HG03575 (cell line): ENCODE data around the gene ZNF226.
"Not testable (repeated sequence)": the region's sequence is repeated elsewhere in the genome, so short reads cannot be mapped to it uniquely, and the experiment has no call there.

Experiments
- ATAC-seq: cut with Tn5 transposase; IDR thresholded peaks from one replicate; pipeline ENCODE4 v1.9.1; 2021; ENCODE audit not compliant: unreplicated experiment, insufficient number of reproducible peaks, low FRiP score; ENCODE audit errors: extremely low read depth

Gene ZNF226

DNA sequence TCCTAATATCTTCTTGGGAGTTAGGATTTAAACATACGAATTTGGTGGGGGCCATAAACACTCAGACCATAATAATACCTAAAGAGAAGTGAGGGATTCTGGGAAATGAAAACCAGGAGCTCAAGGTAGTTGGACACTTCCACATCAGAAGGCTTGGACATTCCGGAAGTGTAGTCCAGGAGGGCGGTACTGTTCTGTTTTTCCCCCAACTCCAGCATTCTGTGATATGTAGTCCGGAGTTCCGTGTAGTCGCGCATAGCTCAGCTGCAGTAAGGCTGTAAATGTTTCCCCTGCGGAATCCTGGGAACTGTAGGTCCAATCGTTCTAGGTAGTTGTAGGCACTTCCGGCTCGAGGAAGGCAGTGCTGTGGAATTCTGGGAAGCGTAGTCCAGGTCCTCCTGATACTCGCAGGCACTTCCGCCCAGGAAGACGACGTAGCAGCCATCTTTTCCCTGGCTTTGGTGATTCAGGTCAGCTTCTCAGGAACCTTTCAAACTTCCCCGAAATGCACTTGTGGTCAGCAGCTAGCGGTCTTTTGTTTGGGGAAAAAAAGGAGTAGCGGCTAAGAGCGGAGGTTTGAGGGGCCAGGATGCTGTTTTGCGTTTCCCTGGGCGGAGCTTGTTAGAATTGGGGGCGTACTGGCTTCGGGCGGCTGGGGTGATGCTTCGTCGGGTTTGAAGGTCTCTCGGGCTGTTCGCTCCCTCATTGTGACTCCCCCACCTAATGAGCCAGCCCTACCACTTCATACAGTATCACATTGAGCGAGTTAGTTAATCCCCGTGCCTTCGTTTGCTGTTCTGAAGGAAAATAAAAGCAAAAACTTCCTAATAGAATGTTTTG, at the start of gene ZNF226:
Gene ZNF226 (plus strand): TSS at position 428 of the 840 bp plus-strand sequence. CDS start 4,981 bp downstream, outside the sequence.
- no peak for ATAC-seq

DNA sequence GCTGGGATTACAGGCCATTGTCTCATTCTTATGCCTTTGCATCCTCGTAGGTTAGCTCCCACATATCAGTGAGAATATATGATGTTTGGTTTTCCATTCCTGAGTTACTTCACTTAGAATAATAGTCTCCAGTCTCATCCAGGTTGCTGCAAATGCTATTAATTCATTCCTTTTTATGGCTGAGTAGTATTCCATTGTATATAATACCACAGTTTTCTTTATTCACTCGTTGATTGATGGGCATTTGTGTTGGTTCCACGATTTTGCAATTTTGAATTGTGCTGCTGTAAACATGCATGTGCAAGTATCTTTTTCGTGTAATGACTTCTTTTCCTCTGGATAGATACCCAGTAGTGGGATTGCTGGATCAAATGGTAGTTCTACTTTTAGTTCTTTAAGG, 43.7 kb upstream of the ZNF226 start:
- not testable (repeated sequence) for ATAC-seq

GRCh38 chr19:44131955-44132354, 32.9 kb upstream of the ZNF226 start:
- ATAC-seq: no peak

DNA sequence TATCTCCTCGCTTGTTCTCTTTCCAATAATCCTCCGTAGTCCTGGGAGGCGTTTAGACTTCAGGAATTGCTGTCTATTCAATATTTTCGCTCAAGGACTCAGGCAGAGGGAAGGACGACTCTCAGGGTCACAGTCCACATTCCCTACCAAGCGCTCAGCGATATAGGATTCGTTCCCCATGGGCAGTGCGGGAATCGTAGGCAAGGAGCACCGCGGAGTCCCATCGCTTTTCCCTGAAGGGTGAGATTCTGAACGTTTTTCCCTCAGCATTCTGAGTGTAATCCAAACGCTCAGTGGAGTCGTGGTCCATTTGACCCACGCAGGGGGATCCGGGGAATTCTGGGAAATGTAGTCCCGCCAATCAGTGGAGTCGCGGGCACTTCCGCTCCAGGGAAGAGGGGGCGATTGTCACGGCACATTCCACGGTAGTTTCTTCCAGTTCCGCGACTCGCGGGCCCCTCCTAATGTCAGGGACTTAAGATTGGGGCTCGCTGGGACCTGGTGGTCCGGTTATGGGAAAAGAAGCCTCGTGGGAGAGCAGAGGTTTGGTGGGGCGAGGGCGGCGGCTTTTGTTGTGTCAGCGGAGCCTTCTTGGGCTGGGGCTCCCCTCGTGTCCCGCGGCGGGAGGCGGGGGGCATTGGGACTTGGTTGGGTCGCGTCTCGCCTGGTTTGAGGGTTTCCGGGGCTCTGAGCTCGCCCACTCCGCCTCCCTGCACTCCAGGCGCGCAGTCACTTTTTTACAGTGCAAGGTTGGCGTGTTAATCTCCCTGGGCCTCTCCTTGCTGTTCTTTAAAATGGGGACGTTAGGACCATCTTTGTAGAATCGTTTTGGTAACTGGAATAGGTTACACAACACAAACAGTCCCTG, 23.5 kb upstream of the ZNF226 start, which contains the start of gene ZNF234:
Gene ZNF234 (plus strand): TSS at position 364 of the 868 bp plus-strand sequence. CDS start 3,079 bp downstream, outside the sequence.
- no peak for ATAC-seq

GRCh38 chr19:44142059-44142433, 22.9 kb upstream of the ZNF226 start:
- ATAC-seq: no peak

GRCh38 chr19:44149776-44150175, 15.1 kb upstream of the ZNF226 start:
- ATAC-seq: no peak

DNA sequence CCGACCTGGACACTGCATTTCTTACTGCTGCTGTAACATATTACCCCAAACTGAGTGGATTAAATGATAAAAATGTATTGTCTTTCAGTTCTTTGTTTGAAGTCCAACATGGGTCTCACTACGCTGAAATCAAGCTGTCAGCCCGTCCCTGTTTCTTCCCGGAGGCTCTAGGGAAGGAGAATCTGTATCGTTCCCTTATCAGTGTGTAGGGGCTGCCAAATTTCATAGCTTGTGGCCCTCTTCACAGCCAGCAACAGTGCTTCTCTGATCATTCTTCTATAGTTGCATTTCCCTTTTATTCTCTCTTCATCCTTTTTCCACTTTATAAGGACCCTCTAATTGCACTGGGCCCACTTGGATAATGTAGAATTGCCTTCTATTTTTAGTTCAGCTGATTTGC, 13.4 kb upstream of the ZNF226 start:
- ATAC-seq: no peak

GRCh38 chr19:44156475-44156874, 8.4 kb upstream of the ZNF226 start:
- no peak for ATAC-seq

- no peak for ATAC-seq
Measured at GRCh38 chr19:44163789-44164188, 1.1 kb upstream of the ZNF226 start.

DNA sequence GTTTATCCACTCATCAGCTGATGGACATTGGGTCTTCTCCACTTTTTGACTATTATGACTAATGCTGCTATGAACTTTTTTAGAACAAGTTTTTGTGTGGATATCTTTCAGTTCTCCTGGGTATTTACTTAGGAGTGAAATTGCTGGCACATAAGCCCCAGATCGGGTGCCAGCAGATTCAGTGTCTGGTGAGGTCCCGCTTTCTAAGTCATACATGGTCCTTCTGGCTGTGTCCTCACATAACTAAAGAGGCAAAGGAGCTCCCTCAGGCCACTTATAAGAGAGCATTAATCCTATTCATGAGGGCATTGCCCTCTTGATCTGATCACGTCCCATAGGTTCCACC, 600 bp upstream of the ZNF226 start:
- ATAC-seq: no peak

DNA sequence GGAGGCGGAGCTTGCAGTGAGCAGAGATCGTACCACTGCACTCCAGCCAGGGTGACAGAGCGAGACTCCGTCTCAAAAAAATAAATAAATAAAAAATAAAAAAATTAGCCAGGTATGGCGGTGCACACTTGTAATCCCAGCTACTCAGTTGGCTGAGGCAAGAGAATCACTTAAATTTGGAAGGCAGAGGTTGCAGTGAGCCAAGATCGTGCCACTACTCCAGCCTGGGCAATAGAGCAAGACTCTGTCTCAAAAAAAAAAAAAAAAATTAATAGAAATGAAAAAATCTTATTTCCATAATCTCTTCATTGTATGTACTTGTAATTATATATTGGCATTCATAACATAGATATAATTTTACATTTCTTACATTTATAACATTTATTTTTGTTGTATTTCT, 5.8 kb downstream of the ZNF226 start:
- not testable (repeated sequence) for ATAC-seq

GRCh38 chr19:44176590-44176989, 11.7 kb downstream of the ZNF226 start:
- ATAC-seq: no peak

DNA sequence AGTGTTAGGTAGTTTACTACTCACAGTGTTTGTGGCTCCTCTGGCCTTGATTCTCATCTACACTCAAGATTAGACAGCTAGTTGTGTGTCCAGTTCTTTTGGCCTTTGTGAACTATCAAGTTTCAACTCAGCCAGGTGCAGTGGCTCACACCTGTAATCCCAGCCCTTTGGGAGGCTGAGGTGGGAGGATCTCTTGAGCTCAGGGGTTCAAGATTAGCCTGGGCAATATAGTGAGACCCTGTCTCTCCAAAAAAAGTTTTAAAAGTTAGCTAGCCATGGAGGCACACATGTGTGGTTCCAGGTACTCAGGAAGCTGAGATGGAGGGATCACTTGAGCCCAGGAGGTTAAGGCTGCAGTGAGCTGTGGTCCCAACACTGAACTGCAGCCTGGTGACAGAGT, 16.1 kb downstream of the ZNF226 start:
- no peak for ATAC-seq

GRCh38 chr19:44182145-44182544, 17.2 kb downstream of the ZNF226 start:
- no peak for ATAC-seq

- no peak for ATAC-seq
Measured at GRCh38 chr19:44190020-44190419, 25.1 kb downstream of the ZNF226 start.

DNA sequence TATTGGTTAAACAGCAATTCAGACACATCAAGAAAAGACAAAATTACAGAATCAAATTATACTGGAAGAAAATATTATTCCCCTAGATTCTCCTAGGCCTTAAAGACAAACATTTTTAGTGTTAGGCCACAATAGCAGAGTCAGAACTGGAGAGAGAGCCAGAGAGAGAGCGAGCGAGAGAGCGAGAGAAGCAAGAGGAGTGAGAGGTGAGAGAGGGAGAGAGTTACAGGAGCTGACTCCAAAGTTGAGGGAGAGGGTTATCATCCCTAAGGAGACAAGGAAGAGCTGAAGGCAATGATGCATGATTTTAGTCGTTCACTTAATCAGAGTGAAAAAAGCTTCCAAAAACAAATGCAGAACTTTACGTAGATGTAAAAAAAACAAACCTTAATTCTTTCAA, 27.2 kb downstream of the ZNF226 start:
- ATAC-seq: no peak

GRCh38 chr19:44196772-44197171, 31.9 kb downstream of the ZNF226 start:
- no peak for ATAC-seq

DNA sequence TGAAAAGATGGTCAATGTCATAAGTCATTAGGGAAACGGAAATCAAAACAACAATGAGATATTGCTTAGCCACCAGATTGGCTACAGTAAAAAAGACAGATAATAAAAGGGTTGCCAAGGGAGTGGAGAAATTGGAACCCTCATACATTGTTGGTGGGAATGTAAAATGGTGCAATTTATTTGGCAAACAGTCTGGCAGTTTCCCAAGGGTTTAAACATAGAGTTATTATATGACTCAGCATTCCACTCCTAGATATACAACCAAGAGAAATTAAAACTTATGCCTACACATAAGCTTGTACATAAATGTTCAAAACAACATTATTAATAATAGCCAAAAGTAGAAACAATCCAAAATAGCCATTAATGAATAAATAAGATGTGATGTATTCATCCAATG, 37.6 kb downstream of the ZNF226 start:
- ATAC-seq: no peak

DNA sequence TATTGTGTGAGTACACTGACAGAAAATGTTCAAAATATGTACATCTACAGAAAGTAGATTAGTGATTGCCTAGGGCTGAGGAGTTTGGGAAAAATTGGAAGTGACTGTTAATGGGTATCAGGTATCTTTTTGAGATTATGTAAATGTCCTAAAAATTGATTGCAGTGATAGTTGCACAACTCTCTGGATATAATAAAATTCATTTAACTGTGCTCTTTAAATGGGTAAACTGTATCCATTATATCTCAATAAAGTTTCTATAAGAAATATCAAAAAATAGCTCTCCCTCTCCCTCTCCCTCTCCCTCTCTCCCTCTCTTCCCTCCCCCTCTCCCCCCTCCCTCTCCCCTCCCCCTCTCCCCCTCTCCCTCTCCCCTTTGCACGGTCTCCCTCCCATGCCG, 38.1 kb downstream of the ZNF226 start:
- ATAC-seq: no peak

DNA sequence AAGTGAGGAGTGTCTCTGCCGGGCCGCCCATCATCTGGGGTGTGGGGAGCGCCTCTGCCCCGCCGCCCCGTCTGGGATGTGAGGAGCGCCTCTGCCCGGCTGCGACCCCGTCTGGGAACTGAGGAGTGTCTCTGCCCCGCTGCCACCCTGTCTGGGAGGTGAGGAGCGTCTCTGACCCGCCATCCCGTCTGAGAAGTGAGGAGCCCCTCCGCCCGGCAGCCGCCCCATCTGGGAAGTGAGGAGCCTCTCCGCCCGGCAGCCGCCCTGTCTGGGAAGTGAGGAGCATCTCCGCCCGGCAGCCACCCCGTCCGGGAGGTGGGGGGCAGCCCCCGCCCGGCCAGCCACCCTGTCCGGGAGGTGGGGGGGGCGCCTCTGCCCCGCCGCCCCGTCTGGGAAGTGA, 39.0 kb downstream of the ZNF226 start:
- ATAC-seq: not testable (repeated sequence)
